CD4-positive, alpha-beta T cell treated with Interleukin-17A for 1 hour (primary cell): ENCODE results near the gene LASP1.
"Not testable (repeated sequence)": the region's sequence is repeated elsewhere in the genome, so short reads cannot be mapped to it uniquely, and the experiment has no call there.

ENCODE experiments used
- DNase-seq: peaks from one replicate; pipeline ENCODE4 v3.0.0-alpha.2; 2020

The LASP1 gene

GRCh38 chr17:38869526-38870258 is at the start of gene LASP1:
TSS of gene LASP1 (plus strand) at chr17:38870058. CDS start at chr17:38870190, 132 bp downstream.
- DNase-seq = peak; percentile 91

- peak; percentile 98 for DNase-seq
Measured at GRCh38 chr17:38824899-38825761, 44.7 kb upstream of the LASP1 start, which contains the start of gene CWC25. TSS of gene CWC25 (minus strand) at chr17:38825321. CDS start at chr17:38825183, 138 bp downstream.

- no peak for DNase-seq
Measured at GRCh38 chr17:38825762-38826247, 44.1 kb upstream of the LASP1 start.

- DNase-seq = no peak
Measured at GRCh38 chr17:38844261-38844757, 25.5 kb upstream of the LASP1 start.

GRCh38 chr17:38848557-38848891 is 21.3 kb upstream of the LASP1 start:
- no peak for DNase-seq

- no peak for DNase-seq
Measured at GRCh38 chr17:38848939-38849605, 20.8 kb upstream of the LASP1 start.

- no peak for DNase-seq
Measured at GRCh38 chr17:38850374-38850773, 19.5 kb upstream of the LASP1 start.

- DNase-seq = no peak
Measured at GRCh38 chr17:38851434-38851833, 18.4 kb upstream of the LASP1 start.

GRCh38 chr17:38852771-38853291 is 17.0 kb upstream of the LASP1 start:
- peak; percentile 74 for DNase-seq

GRCh38 chr17:38853292-38854219 is 16.3 kb upstream of the LASP1 start, which contains the start of gene RPL23:
TSS of gene RPL23 (minus strand) at chr17:38853721. CDS start at chr17:38853710, 11 bp downstream.
- peak; percentile 95 for DNase-seq

- DNase-seq = not testable (repeated sequence)
Measured at GRCh38 chr17:38855101-38855714, 14.7 kb upstream of the LASP1 start.

- DNase-seq = no peak
Measured at GRCh38 chr17:38857271-38857670, 12.6 kb upstream of the LASP1 start.

- DNase-seq = no peak
Measured at GRCh38 chr17:38861399-38861843, 8.4 kb upstream of the LASP1 start.

- DNase-seq = no peak
Measured at GRCh38 chr17:38864636-38865398, 5.0 kb upstream of the LASP1 start.

GRCh38 chr17:38867179-38867967 is 2.5 kb upstream of the LASP1 start:
- DNase-seq = peak; percentile 79

GRCh38 chr17:38867968-38868816 is 1.7 kb upstream of the LASP1 start:
- DNase-seq = no peak

- peak; percentile 92 for DNase-seq
Measured at GRCh38 chr17:38868817-38869525, 887 bp upstream of the LASP1 start.
